ENCODE measurements around the gene FANCD2.

DNA sequence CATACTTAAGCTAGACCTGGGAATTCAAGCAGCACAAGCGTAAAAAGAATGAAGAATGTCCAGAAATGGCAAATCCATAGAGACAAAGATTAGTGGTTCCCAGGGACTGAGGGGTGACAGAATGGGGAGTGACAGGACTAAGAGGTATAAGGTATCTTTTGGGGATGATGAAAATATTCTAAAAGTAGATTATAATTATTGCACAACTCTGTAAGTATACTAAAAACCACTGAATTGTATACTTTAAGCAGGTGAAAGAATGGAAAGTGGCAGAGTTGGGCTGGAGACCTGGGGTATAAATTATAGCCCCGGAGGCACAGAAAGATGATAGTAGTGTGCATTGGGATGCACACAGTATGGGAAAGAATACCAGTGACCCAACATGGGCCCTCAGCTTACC, 94.8 kb downstream of the FANCD2 start:
- no peak for TF ChIP-seq POLR2A (IDR thresholded peaks at IDR 0.05; ENCODE audit: low read depth, low read length)
- no peak for TF ChIP-seq POLR2AphosphoS5 (IDR thresholded peaks at IDR 0.05; ENCODE audit: low read depth, low read length)

Data from GM12892 (cell line).